Measurements from ENCODE around the gene SLX4IP.

Gene SLX4IP

DNA sequence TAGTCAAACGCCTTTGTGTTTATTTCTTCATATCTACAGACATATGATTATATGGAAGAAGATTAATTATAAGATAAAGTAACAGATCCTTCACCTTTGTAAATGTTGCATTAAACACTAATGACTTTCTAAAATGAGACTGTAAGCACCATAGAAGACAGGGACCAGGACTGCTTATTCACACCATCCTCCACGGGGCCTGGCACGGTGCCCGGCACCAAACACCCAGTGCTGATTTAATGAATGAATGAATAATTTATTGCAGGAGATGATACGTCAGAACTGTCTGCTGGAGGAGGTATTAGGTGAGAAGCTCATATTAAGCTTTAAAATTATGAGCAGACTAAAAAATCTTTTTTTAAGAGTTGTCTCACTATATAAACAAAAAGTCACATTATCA lies 88.3 kb downstream of the SLX4IP start:
- TF ChIP-seq, protein P1, sequence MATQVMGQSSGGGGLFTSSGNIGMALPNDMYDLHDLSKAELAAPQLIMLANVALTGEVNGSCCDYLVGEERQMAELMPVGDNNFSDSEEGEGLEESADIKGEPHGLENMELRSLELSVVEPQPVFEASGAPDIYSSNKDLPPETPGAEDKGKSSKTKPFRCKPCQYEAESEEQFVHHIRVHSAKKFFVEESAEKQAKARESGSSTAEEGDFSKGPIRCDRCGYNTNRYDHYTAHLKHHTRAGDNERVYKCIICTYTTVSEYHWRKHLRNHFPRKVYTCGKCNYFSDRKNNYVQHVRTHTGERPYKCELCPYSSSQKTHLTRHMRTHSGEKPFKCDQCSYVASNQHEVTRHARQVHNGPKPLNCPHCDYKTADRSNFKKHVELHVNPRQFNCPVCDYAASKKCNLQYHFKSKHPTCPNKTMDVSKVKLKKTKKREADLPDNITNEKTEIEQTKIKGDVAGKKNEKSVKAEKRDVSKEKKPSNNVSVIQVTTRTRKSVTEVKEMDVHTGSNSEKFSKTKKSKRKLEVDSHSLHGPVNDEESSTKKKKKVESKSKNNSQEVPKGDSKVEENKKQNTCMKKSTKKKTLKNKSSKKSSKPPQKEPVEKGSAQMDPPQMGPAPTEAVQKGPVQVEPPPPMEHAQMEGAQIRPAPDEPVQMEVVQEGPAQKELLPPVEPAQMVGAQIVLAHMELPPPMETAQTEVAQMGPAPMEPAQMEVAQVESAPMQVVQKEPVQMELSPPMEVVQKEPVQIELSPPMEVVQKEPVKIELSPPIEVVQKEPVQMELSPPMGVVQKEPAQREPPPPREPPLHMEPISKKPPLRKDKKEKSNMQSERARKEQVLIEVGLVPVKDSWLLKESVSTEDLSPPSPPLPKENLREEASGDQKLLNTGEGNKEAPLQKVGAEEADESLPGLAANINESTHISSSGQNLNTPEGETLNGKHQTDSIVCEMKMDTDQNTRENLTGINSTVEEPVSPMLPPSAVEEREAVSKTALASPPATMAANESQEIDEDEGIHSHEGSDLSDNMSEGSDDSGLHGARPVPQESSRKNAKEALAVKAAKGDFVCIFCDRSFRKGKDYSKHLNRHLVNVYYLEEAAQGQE (IDR thresholded peaks at IDR 0.05; ENCODE audit: insufficient replicate concordance, low read depth): no peak
- no peak for TF ChIP-seq GABPA (IDR thresholded peaks at IDR 0.05; ENCODE audit: low read depth)
- TF ChIP-seq, protein P2, sequence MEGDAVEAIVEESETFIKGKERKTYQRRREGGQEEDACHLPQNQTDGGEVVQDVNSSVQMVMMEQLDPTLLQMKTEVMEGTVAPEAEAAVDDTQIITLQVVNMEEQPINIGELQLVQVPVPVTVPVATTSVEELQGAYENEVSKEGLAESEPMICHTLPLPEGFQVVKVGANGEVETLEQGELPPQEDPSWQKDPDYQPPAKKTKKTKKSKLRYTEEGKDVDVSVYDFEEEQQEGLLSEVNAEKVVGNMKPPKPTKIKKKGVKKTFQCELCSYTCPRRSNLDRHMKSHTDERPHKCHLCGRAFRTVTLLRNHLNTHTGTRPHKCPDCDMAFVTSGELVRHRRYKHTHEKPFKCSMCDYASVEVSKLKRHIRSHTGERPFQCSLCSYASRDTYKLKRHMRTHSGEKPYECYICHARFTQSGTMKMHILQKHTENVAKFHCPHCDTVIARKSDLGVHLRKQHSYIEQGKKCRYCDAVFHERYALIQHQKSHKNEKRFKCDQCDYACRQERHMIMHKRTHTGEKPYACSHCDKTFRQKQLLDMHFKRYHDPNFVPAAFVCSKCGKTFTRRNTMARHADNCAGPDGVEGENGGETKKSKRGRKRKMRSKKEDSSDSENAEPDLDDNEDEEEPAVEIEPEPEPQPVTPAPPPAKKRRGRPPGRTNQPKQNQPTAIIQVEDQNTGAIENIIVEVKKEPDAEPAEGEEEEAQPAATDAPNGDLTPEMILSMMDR (IDR thresholded peaks at IDR 0.05; ENCODE audit: insufficient read depth, low read length): no peak
- TF ChIP-seq POLR2AphosphoS5 (IDR thresholded peaks at IDR 0.05; ENCODE audit: low read depth): no peak
- TF ChIP-seq SPI1 (IDR thresholded peaks at IDR 0.05; ENCODE audit: borderline replicate concordance, low read depth): no peak
- Histone ChIP-seq H3K4me3 (replicated peaks; ENCODE audit: insufficient read depth, low read length) (no peak overlapping the region), H3K27me3 (ENCODE audit: insufficient read depth, poor library complexity, severe bottlenecking) (no peaks in the 10 kb centered on the region), H3K27ac (replicated peaks) (no peak overlapping the region)
- DNase-seq (ENCODE audit: low read depth in 1 of 2, low spot score in 1 of 2): no peak

DNA sequence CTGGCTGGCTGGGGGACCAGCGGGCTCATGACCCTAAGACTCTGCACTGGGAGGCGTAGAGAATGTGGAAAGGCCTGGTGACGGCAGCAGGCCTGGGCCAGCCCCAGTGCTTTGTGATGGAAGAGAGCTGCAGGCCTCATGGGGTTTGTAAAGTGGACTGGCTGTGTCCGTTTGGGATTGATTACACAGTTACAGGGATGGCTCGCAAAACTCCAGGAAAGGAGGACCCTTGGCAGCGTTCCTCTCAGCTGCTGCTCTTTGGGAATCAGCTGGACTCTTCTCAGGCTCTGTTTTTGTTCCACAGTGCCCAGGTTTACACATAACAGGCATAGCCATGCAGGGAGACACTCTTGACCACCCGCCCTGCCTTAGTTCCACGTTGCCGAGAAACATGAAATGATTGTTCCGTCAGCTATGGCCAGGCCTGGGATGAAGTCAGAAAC lies 89.0 kb downstream of the SLX4IP start:
- no peak overlapping the region for H3K27ac ChIP-seq (replicated peaks)

DNA sequence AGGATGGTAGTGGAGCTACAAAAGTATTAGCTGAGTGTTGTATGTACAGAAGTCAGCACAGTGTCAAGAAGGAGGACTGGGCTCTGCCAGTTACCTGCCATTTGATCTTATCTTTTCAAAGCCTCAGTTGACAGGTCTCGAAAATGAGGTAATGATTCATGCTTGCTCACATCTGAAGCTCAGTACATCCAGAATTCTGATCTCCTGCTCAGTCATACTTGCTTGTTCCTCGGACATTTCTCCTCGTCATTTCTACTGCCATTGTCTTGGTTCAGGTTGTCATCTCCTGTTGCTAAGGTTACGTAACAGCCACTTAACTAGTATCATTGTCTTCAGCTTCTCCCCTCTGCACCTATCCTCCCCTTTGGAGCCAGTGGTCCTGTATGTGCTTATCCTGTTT lies 89.5 kb downstream of the SLX4IP start:
- no peak overlapping the region for H3K4me3 ChIP-seq (replicated peaks; ENCODE audit: insufficient read depth, low read length)
- no peak for DNase-seq (ENCODE audit: low read depth in 1 of 2, low spot score in 1 of 2)
- H3K27me3 ChIP-seq (ENCODE audit: insufficient read depth, poor library complexity, severe bottlenecking): no peaks in the 10 kb centered on the region
- H3K27ac ChIP-seq (replicated peaks): no peak overlapping the region
- TF ChIP-seq, protein P1 (IDR thresholded peaks at IDR 0.05; ENCODE audit: insufficient replicate concordance, low read depth): no peak
- TF ChIP-seq, protein P2 (IDR thresholded peaks at IDR 0.05; ENCODE audit: insufficient read depth, low read length): no peak
- no peak for TF ChIP-seq GABPA (IDR thresholded peaks at IDR 0.05; ENCODE audit: low read depth)
- no peak for TF ChIP-seq SPI1 (IDR thresholded peaks at IDR 0.05; ENCODE audit: borderline replicate concordance, low read depth)
- TF ChIP-seq POLR2AphosphoS5 (IDR thresholded peaks at IDR 0.05; ENCODE audit: low read depth): no peak

More for the DNA sequence above, 89.0 kb downstream of the SLX4IP start:
- no peak for TF ChIP-seq POLR2AphosphoS5 (IDR thresholded peaks at IDR 0.05; ENCODE audit: low read depth)
- no peak for TF ChIP-seq GABPA (IDR thresholded peaks at IDR 0.05; ENCODE audit: low read depth)
- TF ChIP-seq SPI1 (IDR thresholded peaks at IDR 0.05; ENCODE audit: borderline replicate concordance, low read depth): no peak
- no peaks in the 10 kb centered on the region for H3K27me3 ChIP-seq (ENCODE audit: insufficient read depth, poor library complexity, severe bottlenecking)
- no peak overlapping the region for H3K4me3 ChIP-seq (replicated peaks; ENCODE audit: insufficient read depth, low read length)
- DNase-seq (ENCODE audit: low read depth in 1 of 2, low spot score in 1 of 2): no peak

DNA sequence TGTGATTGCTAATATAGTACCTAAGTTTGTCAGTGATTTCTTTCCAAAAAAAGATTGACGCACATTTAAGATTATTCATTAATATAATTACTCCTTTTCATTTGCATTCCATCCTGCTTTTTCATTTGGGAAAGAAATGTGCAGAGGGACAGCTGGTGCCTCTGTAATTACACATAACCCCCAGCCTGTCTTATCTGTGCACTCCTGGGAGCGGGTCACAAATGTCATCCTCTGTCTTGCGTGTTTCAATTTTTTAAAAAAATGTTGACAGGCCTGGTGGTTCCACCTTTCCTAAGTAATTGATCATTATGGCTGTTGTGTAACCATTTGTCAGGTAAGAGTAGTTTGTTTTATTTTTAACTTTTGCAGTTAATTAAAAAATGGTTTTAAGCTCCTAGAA lies 92.7 kb downstream of the SLX4IP start:
- Histone ChIP-seq H3K27me3 (ENCODE audit: insufficient read depth, poor library complexity, severe bottlenecking) (no peaks in the 10 kb centered on the region), H3K27ac (replicated peaks) (no peak overlapping the region), H3K4me3 (replicated peaks; ENCODE audit: insufficient read depth, low read length) (no peak overlapping the region)
- no peak for TF ChIP-seq POLR2AphosphoS5 (IDR thresholded peaks at IDR 0.05; ENCODE audit: low read depth)
- TF ChIP-seq, protein P1 (IDR thresholded peaks at IDR 0.05; ENCODE audit: insufficient replicate concordance, low read depth): no peak
- TF ChIP-seq, protein P2 (IDR thresholded peaks at IDR 0.05; ENCODE audit: insufficient read depth, low read length): no peak
- no peak for TF ChIP-seq GABPA (IDR thresholded peaks at IDR 0.05; ENCODE audit: low read depth)
- no peak for TF ChIP-seq SPI1 (IDR thresholded peaks at IDR 0.05; ENCODE audit: borderline replicate concordance, low read depth)
- no peak for DNase-seq (ENCODE audit: low read depth in 1 of 2, low spot score in 1 of 2)
